HepG2 (cell line): Measurements from ENCODE around the gene SARS2.

ENCODE experiments used
- CBX5 ChIP-seq: sonication (generic); formaldehyde crosslinking; IDR thresholded peaks from 2 replicates; pipeline ENCODE4 v1.4.0; 2020; ENCODE audit warnings: missing genetic modification reagents, borderline replicate concordance
- IKZF5 ChIP-seq: IDR thresholded peaks from 2 replicates; pipeline ENCODE4 v1.6.1; 2018; ENCODE audit warnings: missing genetic modification reagents, mild to moderate bottlenecking, missing compliant biosample characterization
- USF2 ChIP-seq, 2 experiments: sonication (generic) in 1 of 2; formaldehyde crosslinking in 1 of 2; IDR thresholded peaks; 2 replicates each; pipeline versions ENCODE4 v1.5.1 to v1.6.1; 2011 to 2020; ENCODE audit warnings: borderline replicate concordance in 1 of 2, low read depth in 1 of 2, low read length in 1 of 2, mild to moderate bottlenecking in 1 of 2, missing genetic modification reagents in 1 of 2, moderate library complexity in 1 of 2
- ZNF598 ChIP-seq: sonication (generic); formaldehyde crosslinking; IDR thresholded peaks from 2 replicates; pipeline ENCODE4 v1.5.1; 2020; ENCODE audit warnings: mild to moderate bottlenecking, missing genetic modification reagents, borderline replicate concordance

GRCh38 chr19:38908911-38909310 lies 21.7 kb downstream of the SARS2 start:
- TF ChIP-seq IKZF5 (CRISPR knock-in tag) = no peak
- no peak for TF ChIP-seq ZNF598 (CRISPR knock-in tag)
- TF ChIP-seq CBX5 (CRISPR knock-in tag) = no peak
- no peak for TF ChIP-seq USF2 (IDR thresholded peaks at IDR 0.05; ENCODE audit: low read depth, low read length)
- TF ChIP-seq USF2 (CRISPR knock-in tag; IDR thresholded peaks at IDR 0.05; ENCODE audit: borderline replicate concordance) = no peak
